Measurements from ENCODE around the gene DCAF17. TPM values are rescaled to one million over a fixed set of nuclear protein-coding genes. Genes with fewer than 3 reads are reported as not detected.

DCAF17 gene
- total RNA-seq, 1 experiment from 2014 or later, result 20.8 TPM

DNA sequence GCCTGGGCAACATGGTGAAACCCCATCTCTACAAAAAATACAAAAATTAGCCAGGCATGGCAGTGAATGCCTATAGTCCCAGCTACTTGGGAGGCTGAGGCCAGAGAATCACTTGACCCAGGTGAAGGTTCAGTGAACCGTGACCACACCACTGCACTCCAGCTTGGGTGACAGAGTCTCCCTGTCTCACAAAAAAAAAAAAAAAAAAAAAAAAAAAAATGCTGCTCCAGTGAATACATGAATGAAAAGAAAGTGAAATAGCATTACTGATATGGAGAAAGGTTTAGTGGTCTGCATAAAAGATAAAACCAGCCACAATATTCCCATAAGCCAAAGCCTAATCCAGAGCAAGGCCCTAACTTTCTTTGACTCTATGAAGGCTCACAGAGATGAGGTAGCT is 44.7 kb upstream of the DCAF17 start:
- no peak for TF ChIP-seq CTCF (IDR thresholded peaks at IDR 0.05; ENCODE audit: unreplicated experiment)
- POLR2A ChIA-PET, result interaction anchor here (1.3 to 1.8 kb wide), 4 partner anchors 8 to 21 kb away, joined by 3 to 6 read pairs (median 4); no protein-coding TSS in a partner anchor
- CTCF ChIA-PET, result interaction anchor here (1.0 kb wide), 1 partner anchor 461 kb away, joined by 6 read pairs; no protein-coding TSS in a partner anchor
- intact Hi-C loops (cut with micrococcal nuclease), result no loop called here
- Mint-ChIP-seq H3K27me3 (ENCODE audit: insufficient read depth, unreplicated experiment) (no peaks in the 10 kb centered on the region), H3K4me1 (ENCODE audit: insufficient read depth, unreplicated experiment) (peaks cover 18% of the 10 kb centered on the region), H3K27ac (ENCODE audit: low read depth, unreplicated experiment) (no peak overlapping the region), H3K9me3 (ENCODE audit: unreplicated experiment) (no peaks in the 10 kb centered on the region), H3K4me3 (ENCODE audit: unreplicated experiment) (no peak overlapping the region), H3K36me3 (ENCODE audit: insufficient read depth, unreplicated experiment) (peaks cover 4% of the 10 kb centered on the region)
- no TSS peak for BruUV-seq (replicated peaks)
- no peak for DNase-seq (ENCODE audit: unreplicated experiment)

- peaks cover 18% of the 10 kb centered on the region for H3K4me1 Mint-ChIP-seq (ENCODE audit: insufficient read depth, unreplicated experiment)
- intact Hi-C loops (cut with micrococcal nuclease), result no loop called here
- CTCF ChIA-PET, result interaction anchor here (0.6 kb wide), 1 partner anchor 69 kb away, joined by 3 read pairs; no protein-coding TSS in a partner anchor
- TF ChIP-seq CTCF (IDR thresholded peaks at IDR 0.05; ENCODE audit: unreplicated experiment), result no peak
- DNase-seq (ENCODE audit: unreplicated experiment), result no peak
- H3K36me3 Mint-ChIP-seq (ENCODE audit: insufficient read depth, unreplicated experiment), result peaks cover 4% of the 10 kb centered on the region
- no peaks in the 10 kb centered on the region for H3K9me3 Mint-ChIP-seq (ENCODE audit: unreplicated experiment)
- no peaks in the 10 kb centered on the region for H3K27me3 Mint-ChIP-seq (ENCODE audit: insufficient read depth, unreplicated experiment)
- no TSS peak for BruUV-seq (replicated peaks)
- no peak overlapping the region for H3K27ac Mint-ChIP-seq (ENCODE audit: low read depth, unreplicated experiment)
- H3K4me3 Mint-ChIP-seq (ENCODE audit: unreplicated experiment), result no peak overlapping the region
- POLR2A ChIA-PET, result interaction anchor here (1.3 to 1.8 kb wide), 3 partner anchors 10 to 20 kb away, joined by 3 to 6 read pairs (median 3); no protein-coding TSS in a partner anchor
Measured at GRCh38 chr2:171389780-171390179, 44.2 kb upstream of the DCAF17 start.

DNA sequence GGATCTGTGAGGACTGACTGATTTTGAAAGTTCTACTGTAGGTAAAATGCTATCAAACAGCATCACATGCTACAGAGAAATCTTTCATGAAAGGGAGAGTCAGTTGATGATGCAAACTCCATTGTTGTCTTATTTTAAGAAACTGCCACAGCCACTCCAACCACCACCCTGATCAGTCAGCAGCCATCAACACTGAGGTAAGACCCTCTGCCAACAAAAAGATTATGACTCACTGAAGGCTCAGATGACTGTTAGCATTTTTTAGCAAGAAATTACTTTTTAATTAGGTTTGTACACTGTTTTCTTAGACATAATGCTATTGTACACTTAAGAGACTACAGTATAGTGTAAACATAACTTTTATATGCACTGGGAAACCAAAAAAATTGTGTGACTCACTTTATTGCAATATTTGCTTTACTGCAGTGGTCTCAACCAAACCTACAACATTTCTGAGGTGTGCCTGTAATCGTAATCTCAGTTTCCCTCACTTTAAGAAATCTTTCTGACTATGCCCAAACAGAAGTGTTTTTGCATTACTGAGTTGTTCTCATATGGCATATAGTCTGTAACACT is 43.0 kb upstream of the DCAF17 start:
- no peaks in the 10 kb centered on the region for H3K9me3 Mint-ChIP-seq (ENCODE audit: unreplicated experiment)
- CTCF ChIA-PET, result interaction anchor here (0.6 to 0.9 kb wide), 2 partner anchors 25 to 1686 kb away, joined by 3 to 5 read pairs; no protein-coding TSS in a partner anchor
- intact Hi-C loops (cut with micrococcal nuclease), result no loop called here
- no TSS peak for BruUV-seq (replicated peaks)
- TF ChIP-seq CTCF (IDR thresholded peaks at IDR 0.05; ENCODE audit: unreplicated experiment), result no peak
- H3K4me3 Mint-ChIP-seq (ENCODE audit: unreplicated experiment), result no peak overlapping the region
- H3K4me1 Mint-ChIP-seq (ENCODE audit: insufficient read depth, unreplicated experiment), result peaks cover 18% of the 10 kb centered on the region
- DNase-seq (ENCODE audit: unreplicated experiment), result peak; percentile 82
- no peaks in the 10 kb centered on the region for H3K27me3 Mint-ChIP-seq (ENCODE audit: insufficient read depth, unreplicated experiment)
- peak overlapping the region; percentile 6 for H3K27ac Mint-ChIP-seq (ENCODE audit: low read depth, unreplicated experiment)
- H3K36me3 Mint-ChIP-seq (ENCODE audit: insufficient read depth, unreplicated experiment), result peaks cover 4% of the 10 kb centered on the region
- POLR2A ChIA-PET, result no interaction called here

DNA sequence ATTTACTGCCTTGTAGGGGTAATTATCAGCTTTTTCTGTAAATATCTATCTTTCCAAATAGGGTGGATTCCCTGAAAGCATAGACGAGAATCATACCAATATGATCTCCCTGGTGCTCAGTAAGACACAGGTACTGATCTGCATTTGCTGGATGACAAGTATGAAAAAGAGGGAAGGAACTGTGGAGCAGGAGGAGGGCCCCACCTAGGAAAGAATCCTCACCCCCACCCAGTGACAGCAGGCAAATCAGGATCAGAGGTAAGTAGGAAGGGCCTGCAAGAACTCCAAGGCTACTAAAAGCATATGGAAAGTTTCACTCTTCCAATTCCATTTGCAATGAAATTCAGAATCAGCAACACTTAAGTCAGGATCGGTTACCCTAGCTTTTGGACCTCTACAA is 42.5 kb upstream of the DCAF17 start:
- POLR2A ChIA-PET, result no interaction called here
- H3K4me1 Mint-ChIP-seq (ENCODE audit: insufficient read depth, unreplicated experiment), result peaks cover 18% of the 10 kb centered on the region
- no peak overlapping the region for H3K4me3 Mint-ChIP-seq (ENCODE audit: unreplicated experiment)
- no peak overlapping the region for H3K27ac Mint-ChIP-seq (ENCODE audit: low read depth, unreplicated experiment)
- H3K9me3 Mint-ChIP-seq (ENCODE audit: unreplicated experiment), result no peaks in the 10 kb centered on the region
- H3K36me3 Mint-ChIP-seq (ENCODE audit: insufficient read depth, unreplicated experiment), result peaks cover 4% of the 10 kb centered on the region
- TF ChIP-seq CTCF (IDR thresholded peaks at IDR 0.05; ENCODE audit: unreplicated experiment), result no peak
- CTCF ChIA-PET, result interaction anchor here (0.6 to 0.9 kb wide), 2 partner anchors 24 to 1685 kb away, joined by 3 to 5 read pairs; no protein-coding TSS in a partner anchor
- no TSS peak for BruUV-seq (replicated peaks)
- DNase-seq (ENCODE audit: unreplicated experiment), result no peak
- intact Hi-C loops (cut with micrococcal nuclease), result no loop called here
- H3K27me3 Mint-ChIP-seq (ENCODE audit: insufficient read depth, unreplicated experiment), result no peaks in the 10 kb centered on the region
